Measurements from ENCODE around the gene HLCS. TPM values are rescaled to one million over a fixed set of nuclear protein-coding genes. Genes with fewer than 3 reads are reported as not detected.
A peak's percentile ranks its signal among the peaks of the same experiment; 100 is the strongest.

HLCS gene
- total RNA-seq, 6 donors from 2014 or later = 15.3 to 34.6 (median 24.1) TPM

- Histone ChIP-seq H3K9me3 (no peaks in the 10 kb centered on the region), H3K36me3 (no peaks in the 10 kb centered on the region), H3K27ac (no peak overlapping the region), H3K4me3 (no peak overlapping the region), H3K4me1 (no peaks in the 10 kb centered on the region), H3K27me3 (no peaks in the 10 kb centered on the region)
- no peak for DNase-seq
- WGBS, 2 donors = 90 to 93% methylated on average over 8 of the region's 8 CpGs
- no peak for TF ChIP-seq POLR2AphosphoS5 (IDR thresholded peaks at IDR 0.05)
- TF ChIP-seq EP300 (IDR thresholded peaks at IDR 0.05) = no peak
- ATAC-seq (ENCODE audit: low FRiP score in 2 of 2) = no peak
These were observed 64.1 kb downstream of the HLCS start for GRCh38 chr21:36902331-36902730.

- ATAC-seq (ENCODE audit: low FRiP score in 2 of 2) = peak in 1 of 2 donors; percentile 28
- H3K4me3 ChIP-seq = no peak overlapping the region
- H3K4me1 ChIP-seq = no peaks in the 10 kb centered on the region
- H3K27me3 ChIP-seq = no peaks in the 10 kb centered on the region
- H3K27ac ChIP-seq = no peak overlapping the region
- no peaks in the 10 kb centered on the region for H3K9me3 ChIP-seq
- no peak for DNase-seq
- TF ChIP-seq POLR2A (IDR thresholded peaks at IDR 0.05) = no peak
- TF ChIP-seq CTCF (IDR thresholded peaks at IDR 0.05) = no peak
- no peak for TF ChIP-seq POLR2AphosphoS5 (IDR thresholded peaks at IDR 0.05)
- no peak for TF ChIP-seq EP300 (IDR thresholded peaks at IDR 0.05)
- 89 to 96% methylated on average over 6 of the region's 6 CpGs for WGBS, 2 donors
- peaks cover 0 to 4% (median 1%) of the 10 kb centered on the region in 4 donors for H3K36me3 ChIP-seq
These were observed 64.9 kb downstream of the HLCS start for GRCh38 chr21:36901575-36901974.

GRCh38 chr21:36893581-36893980 lies 72.9 kb downstream of the HLCS start:
- no peaks in the 10 kb centered on the region for H3K9me3 ChIP-seq
- no peak overlapping the region for H3K27ac ChIP-seq
- WGBS, 2 donors = 96 to 97% methylated on average over 11 of the region's 11 CpGs
- H3K4me3 ChIP-seq = no peak overlapping the region
- H3K36me3 ChIP-seq = peaks cover 0 to 19% (median 5%) of the 10 kb centered on the region in 4 donors
- no peak for DNase-seq
- no peak for ATAC-seq (ENCODE audit: low FRiP score in 2 of 2)
- H3K4me1 ChIP-seq = peaks cover 0 to 4% (median 0%) of the 10 kb centered on the region in 4 donors
- H3K27me3 ChIP-seq = no peaks in the 10 kb centered on the region
- TF ChIP-seq POLR2A (IDR thresholded peaks at IDR 0.05) = no peak
- no peak for TF ChIP-seq POLR2AphosphoS5 (IDR thresholded peaks at IDR 0.05)
- TF ChIP-seq EP300 (IDR thresholded peaks at IDR 0.05) = no peak
- no peak for TF ChIP-seq CTCF (IDR thresholded peaks at IDR 0.05)

GRCh38 chr21:36892201-36892600 lies 74.3 kb downstream of the HLCS start:
- no peak overlapping the region for H3K27ac ChIP-seq
- H3K4me1 ChIP-seq = peaks cover 0 to 4% (median 0%) of the 10 kb centered on the region in 4 donors
- H3K36me3 ChIP-seq = peaks cover 0 to 19% (median 5%) of the 10 kb centered on the region in 4 donors
- TF ChIP-seq CTCF (IDR thresholded peaks at IDR 0.05) (no peak), POLR2A (IDR thresholded peaks at IDR 0.05) (no peak), EP300 (IDR thresholded peaks at IDR 0.05) (no peak), POLR2AphosphoS5 (IDR thresholded peaks at IDR 0.05) (no peak)
- no peaks in the 10 kb centered on the region for H3K27me3 ChIP-seq
- no peaks in the 10 kb centered on the region for H3K9me3 ChIP-seq
- DNase-seq = no peak
- no peak overlapping the region for H3K4me3 ChIP-seq
- WGBS, 2 donors = 93 to 94% methylated on average over 11 of the region's 11 CpGs
- ATAC-seq (ENCODE audit: low FRiP score in 2 of 2) = no peak

- Histone ChIP-seq H3K9me3 (no peaks in the 10 kb centered on the region), H3K27ac (no peak overlapping the region), H3K4me1 (peaks cover 0 to 4% (median 0%) of the 10 kb centered on the region in 4 donors), H3K36me3 (peaks cover 0 to 17% (median 5%) of the 10 kb centered on the region in 4 donors), H3K4me3 (no peak overlapping the region), H3K27me3 (no peaks in the 10 kb centered on the region)
- ATAC-seq (ENCODE audit: low FRiP score in 2 of 2) = peak in 1 of 2 donors; percentile 45
- WGBS, 2 donors = 81 to 96% methylated on average over 2 of the region's 2 CpGs
- DNase-seq = no peak
- TF ChIP-seq POLR2A (IDR thresholded peaks at IDR 0.05) (no peak), POLR2AphosphoS5 (IDR thresholded peaks at IDR 0.05) (no peak), CTCF (IDR thresholded peaks at IDR 0.05) (no peak)
These were observed 74.8 kb downstream of the HLCS start for GRCh38 chr21:36891692-36892091.
